ENCODE data around the gene PLA2G2F.

PLA2G2F gene

GRCh38 chr1:20192364-20192763, 53.2 kb downstream of the PLA2G2F start:
- DNase-seq, result no peak

GRCh38 chr1:20192871-20193411, 53.8 kb downstream of the PLA2G2F start:
- no peak for DNase-seq

- no peak for DNase-seq
These were observed 55.1 kb downstream of the PLA2G2F start for GRCh38 chr1:20194224-20194623.

- DNase-seq, result peak; percentile 72
These were observed 55.8 kb downstream of the PLA2G2F start for GRCh38 chr1:20194757-20195461.

- DNase-seq, result no peak
These were observed 56.3 kb downstream of the PLA2G2F start for GRCh38 chr1:20195462-20195780.

- no peak for DNase-seq
These were observed 58.2 kb downstream of the PLA2G2F start for GRCh38 chr1:20197329-20197791.

- DNase-seq, result no peak
These were observed 59.2 kb downstream of the PLA2G2F start for GRCh38 chr1:20198296-20198695.

GRCh38 chr1:20198918-20199317, 59.8 kb downstream of the PLA2G2F start:
- no peak for DNase-seq

GRCh38 chr1:20199403-20199802, 60.3 kb downstream of the PLA2G2F start:
- no peak for DNase-seq

- no peak for DNase-seq
These were observed 60.7 kb downstream of the PLA2G2F start for GRCh38 chr1:20199840-20200239.

All from activated CD8-positive, alpha-beta memory T cell treated with anti-CD3 and anti-CD28 coated beads, Interleukin-2, amount 50 U/mL, for 4 hours (primary cell).